Right lobe of liver (tissue), 4 donors: ENCODE measurements around the gene LRFN2.

Experiments used
- CTCF ChIP-seq, 4 donors: fragments of 200-600 bp in 3 of 4; fragments of 450-650 bp in 1 of 4; IDR thresholded peaks; one replicate each; pipeline versions ENCODE4 v1.5.1 to v1.8.0; 2016 to 2022; ENCODE audit warnings: antibody characterized with exemption in 4 of 4, mild to moderate bottlenecking in 2 of 4
- POLR2A ChIP-seq: fragments of 450-650 bp; IDR thresholded peaks from one replicate; pipeline ENCODE4 v1.6.1; 2017; ENCODE audit warnings: antibody characterized with exemption, mild to moderate bottlenecking
- donor health status: DM: no; HTN: no; CAD: no.
- donor health status: DM: no; HTN: no; CAD: no.
- donor health status: DM: no; HTN: yes; CAD: no.

- TF ChIP-seq POLR2A (no peak), CTCF (IDR thresholded peaks at IDR 0.05) (no peak)
Observed at GRCh38 chr6:40469323-40469722, 117.8 kb downstream of the LRFN2 start.
